ENCODE results near the gene FPR2.

FPR2 gene

DNA sequence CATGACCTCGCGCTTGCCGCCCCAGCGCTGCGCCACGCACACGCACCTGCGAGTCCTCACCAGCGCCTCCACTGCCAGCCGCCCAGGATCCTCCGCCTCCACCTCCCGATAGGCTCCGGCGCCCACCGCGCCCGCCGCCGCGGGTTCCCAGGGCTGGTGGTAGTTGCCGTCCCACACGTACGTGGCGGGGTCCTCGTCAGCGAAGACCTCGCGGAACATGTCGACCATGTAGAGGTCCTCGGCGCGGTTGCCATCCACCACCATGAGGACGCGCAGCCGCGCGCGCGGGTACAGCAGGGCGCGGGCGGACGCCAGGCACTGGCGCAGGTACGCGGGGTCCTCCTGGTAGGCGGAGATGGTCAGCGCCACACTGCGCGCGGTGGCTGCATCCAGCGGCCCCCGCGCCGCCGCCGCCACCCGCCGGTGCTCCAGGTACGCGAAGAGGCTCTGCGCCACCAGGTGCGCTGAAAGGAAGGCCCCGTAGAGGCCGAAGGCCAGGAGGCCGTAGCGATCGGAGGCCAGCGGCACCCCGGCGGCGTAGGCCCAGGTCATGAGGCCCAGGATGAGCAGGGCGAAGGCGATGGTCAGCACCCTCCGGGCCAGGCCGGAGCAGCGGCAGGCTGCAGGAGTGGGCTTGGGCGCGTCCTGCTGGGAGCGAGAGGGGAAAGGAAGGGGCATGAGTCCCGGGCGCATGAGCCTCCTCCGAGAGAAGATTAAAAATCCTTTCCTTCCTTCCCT, 41.6 kb upstream of the FPR2 start:
- no peak overlapping the region for H3K27ac ChIP-seq (ENCODE audit: extremely low read depth, low read depth, low read length)
- H3K36me3 ChIP-seq (ENCODE audit: control insufficient read depth in 2 of 2, insufficient read depth in 1 of 2, low read length in 2 of 2): no peaks in the 10 kb centered on the region
- no peak for TF ChIP-seq ZNF155 (tag by site-specific recombination; IDR thresholded peaks at IDR 0.05)
- no peak for TF ChIP-seq ZNF354C (tag by site-specific recombination; IDR thresholded peaks at IDR 0.05; ENCODE audit: borderline replicate concordance, low read depth)
- no peak for TF ChIP-seq ZNF747 (tag by site-specific recombination; IDR thresholded peaks at IDR 0.05)
- no peak for TF ChIP-seq ZNF513 (tag by site-specific recombination; IDR thresholded peaks at IDR 0.05)
- TF ChIP-seq ZBTB21 (tag by site-specific recombination; IDR thresholded peaks at IDR 0.05): no peak
- TF ChIP-seq ZNF558 (tag by site-specific recombination; IDR thresholded peaks at IDR 0.05): no peak
- TF ChIP-seq, protein P1, sequence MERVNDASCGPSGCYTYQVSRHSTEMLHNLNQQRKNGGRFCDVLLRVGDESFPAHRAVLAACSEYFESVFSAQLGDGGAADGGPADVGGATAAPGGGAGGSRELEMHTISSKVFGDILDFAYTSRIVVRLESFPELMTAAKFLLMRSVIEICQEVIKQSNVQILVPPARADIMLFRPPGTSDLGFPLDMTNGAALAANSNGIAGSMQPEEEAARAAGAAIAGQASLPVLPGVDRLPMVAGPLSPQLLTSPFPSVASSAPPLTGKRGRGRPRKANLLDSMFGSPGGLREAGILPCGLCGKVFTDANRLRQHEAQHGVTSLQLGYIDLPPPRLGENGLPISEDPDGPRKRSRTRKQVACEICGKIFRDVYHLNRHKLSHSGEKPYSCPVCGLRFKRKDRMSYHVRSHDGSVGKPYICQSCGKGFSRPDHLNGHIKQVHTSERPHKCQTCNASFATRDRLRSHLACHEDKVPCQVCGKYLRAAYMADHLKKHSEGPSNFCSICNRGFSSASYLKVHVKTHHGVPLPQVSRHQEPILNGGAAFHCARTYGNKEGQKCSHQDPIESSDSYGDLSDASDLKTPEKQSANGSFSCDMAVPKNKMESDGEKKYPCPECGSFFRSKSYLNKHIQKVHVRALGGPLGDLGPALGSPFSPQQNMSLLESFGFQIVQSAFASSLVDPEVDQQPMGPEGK (tag by site-specific recombination; IDR thresholded peaks at IDR 0.05): no peak
- TF ChIP-seq ZNF521 (tag by site-specific recombination; IDR thresholded peaks at IDR 0.05): no peak
- TF ChIP-seq GFI1B (tag by site-specific recombination; IDR thresholded peaks at IDR 0.05): no peak
- TF ChIP-seq YY2 (tag by site-specific recombination; IDR thresholded peaks at IDR 0.05): no peak
- TF ChIP-seq ZBTB8A (tag by site-specific recombination; IDR thresholded peaks at IDR 0.05): no peak
- no peak for TF ChIP-seq BCL11A (tag by site-specific recombination; IDR thresholded peaks at IDR 0.05; ENCODE audit: low read depth)
- TF ChIP-seq ZNF629 (tag by site-specific recombination; IDR thresholded peaks at IDR 0.05): no peak
- TF ChIP-seq ZBTB48 (tag by site-specific recombination; IDR thresholded peaks at IDR 0.05): no peak
- TF ChIP-seq SP3 (tag by site-specific recombination; IDR thresholded peaks at IDR 0.05): no peak
- no peaks in the 10 kb centered on the region for H3K4me1 ChIP-seq (ENCODE audit: control insufficient read depth, insufficient read depth, low read length)
- ChIA-PET CTCF (no interaction called here), POLR2A (no interaction called here)
- no peak overlapping the region for H3K4me3 ChIP-seq (ENCODE audit: low read depth, low read length)
- H3K9me3 ChIP-seq (ENCODE audit: control insufficient read depth, insufficient read depth, low read depth, low read length): no peaks in the 10 kb centered on the region

GRCh38 chr19:51721905-51722304, 39.1 kb upstream of the FPR2 start:
- TF ChIP-seq ZNF366 (tag by site-specific recombination; conservative IDR thresholded peaks at IDR 0.05): no peak
- POLR2A ChIA-PET: no interaction called here
- H3K4me1 ChIP-seq (ENCODE audit: control insufficient read depth, insufficient read depth, low read length): no peaks in the 10 kb centered on the region
- CTCF ChIA-PET: no interaction called here
- no peaks in the 10 kb centered on the region for H3K9me3 ChIP-seq (ENCODE audit: control insufficient read depth, insufficient read depth, low read depth, low read length)
- no peak overlapping the region for H3K4me3 ChIP-seq (ENCODE audit: low read depth, low read length)
- no peaks in the 10 kb centered on the region for H3K36me3 ChIP-seq (ENCODE audit: control insufficient read depth in 2 of 2, insufficient read depth in 1 of 2, low read length in 2 of 2)
- H3K27ac ChIP-seq (ENCODE audit: extremely low read depth, low read depth, low read length): no peak overlapping the region

DNA sequence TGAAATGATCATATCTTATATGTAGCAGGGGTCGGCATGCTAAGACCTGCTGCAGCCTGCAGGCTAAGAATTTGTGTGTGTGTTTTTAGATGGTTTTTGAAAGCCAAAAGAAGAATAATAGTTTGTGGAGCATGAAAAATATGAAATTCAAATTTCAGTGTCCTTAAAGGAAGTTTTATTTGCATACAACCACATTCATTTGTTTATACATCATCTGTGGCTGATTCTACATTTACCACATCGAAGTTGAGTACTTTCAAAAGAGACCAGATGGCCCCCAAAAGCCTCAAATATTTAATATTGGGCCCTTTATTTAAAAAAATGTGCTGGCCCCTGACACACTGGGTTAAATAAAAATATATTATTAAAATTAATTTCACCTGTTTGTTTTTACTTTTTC, 38.5 kb upstream of the FPR2 start:
- no peak overlapping the region for H3K27ac ChIP-seq (ENCODE audit: extremely low read depth, low read depth, low read length)
- no peaks in the 10 kb centered on the region for H3K4me1 ChIP-seq (ENCODE audit: control insufficient read depth, insufficient read depth, low read length)
- POLR2A ChIA-PET: no interaction called here
- CTCF ChIA-PET: no interaction called here
- TF ChIP-seq ZNF155 (tag by site-specific recombination; IDR thresholded peaks at IDR 0.05) (no peak), ZBTB8A (tag by site-specific recombination; IDR thresholded peaks at IDR 0.05) (no peak), ZIC2 (tag by site-specific recombination; IDR thresholded peaks at IDR 0.05) (no peak), ZNF571 (tag by site-specific recombination; IDR thresholded peaks at IDR 0.05) (no peak), KLF1 (tag by site-specific recombination; IDR thresholded peaks at IDR 0.05) (no peak), ZBTB17 (tag by site-specific recombination; IDR thresholded peaks at IDR 0.05) (no peak), ZNF223 (tag by site-specific recombination; IDR thresholded peaks at IDR 0.05) (no peak)
- TF ChIP-seq, protein P2, sequence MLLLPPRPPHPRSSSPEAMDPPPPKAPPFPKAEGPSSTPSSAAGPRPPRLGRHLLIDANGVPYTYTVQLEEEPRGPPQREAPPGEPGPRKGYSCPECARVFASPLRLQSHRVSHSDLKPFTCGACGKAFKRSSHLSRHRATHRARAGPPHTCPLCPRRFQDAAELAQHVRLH (tag by site-specific recombination; IDR thresholded peaks at IDR 0.05): no peak
- no peaks in the 10 kb centered on the region for H3K36me3 ChIP-seq (ENCODE audit: control insufficient read depth in 2 of 2, insufficient read depth in 1 of 2, low read length in 2 of 2)
- no peaks in the 10 kb centered on the region for H3K9me3 ChIP-seq (ENCODE audit: control insufficient read depth, insufficient read depth, low read depth, low read length)
- no peak overlapping the region for H3K4me3 ChIP-seq (ENCODE audit: low read depth, low read length)

All from HEK293 (cell line).